Measurements from ENCODE around the gene PRR23B.

DNA sequence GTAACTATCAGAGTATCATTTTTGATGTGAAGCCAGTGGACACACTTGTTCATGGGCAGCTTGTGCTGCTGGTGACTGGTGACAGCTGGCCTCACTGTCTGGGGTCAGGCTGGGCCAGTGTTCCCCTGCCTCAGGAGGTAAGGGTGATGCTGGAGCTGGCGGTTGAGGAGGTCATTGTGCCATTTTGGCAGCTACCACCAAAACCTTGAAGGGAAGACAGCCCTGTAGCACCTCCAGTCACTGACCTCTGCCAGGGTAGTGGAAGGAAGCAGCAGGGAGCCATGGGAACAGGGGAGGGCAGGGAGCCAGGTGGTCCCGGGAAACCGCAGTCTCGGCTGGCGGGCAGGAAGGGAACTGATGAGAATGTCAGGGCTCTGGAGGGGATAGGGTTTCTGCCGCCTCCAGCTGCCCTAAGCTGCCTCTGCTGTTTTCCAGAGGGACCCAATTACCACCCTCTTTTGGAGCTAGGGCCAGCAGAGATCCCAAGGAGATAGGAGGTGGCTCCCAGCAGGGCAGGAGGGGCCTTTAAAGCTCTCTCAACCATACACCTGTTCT lies 48.9 kb downstream of the PRR23B start:
- TF ChIP-seq POLR2AphosphoS5 (IDR thresholded peaks at IDR 0.05) = no peak
- TF ChIP-seq, protein P1, sequence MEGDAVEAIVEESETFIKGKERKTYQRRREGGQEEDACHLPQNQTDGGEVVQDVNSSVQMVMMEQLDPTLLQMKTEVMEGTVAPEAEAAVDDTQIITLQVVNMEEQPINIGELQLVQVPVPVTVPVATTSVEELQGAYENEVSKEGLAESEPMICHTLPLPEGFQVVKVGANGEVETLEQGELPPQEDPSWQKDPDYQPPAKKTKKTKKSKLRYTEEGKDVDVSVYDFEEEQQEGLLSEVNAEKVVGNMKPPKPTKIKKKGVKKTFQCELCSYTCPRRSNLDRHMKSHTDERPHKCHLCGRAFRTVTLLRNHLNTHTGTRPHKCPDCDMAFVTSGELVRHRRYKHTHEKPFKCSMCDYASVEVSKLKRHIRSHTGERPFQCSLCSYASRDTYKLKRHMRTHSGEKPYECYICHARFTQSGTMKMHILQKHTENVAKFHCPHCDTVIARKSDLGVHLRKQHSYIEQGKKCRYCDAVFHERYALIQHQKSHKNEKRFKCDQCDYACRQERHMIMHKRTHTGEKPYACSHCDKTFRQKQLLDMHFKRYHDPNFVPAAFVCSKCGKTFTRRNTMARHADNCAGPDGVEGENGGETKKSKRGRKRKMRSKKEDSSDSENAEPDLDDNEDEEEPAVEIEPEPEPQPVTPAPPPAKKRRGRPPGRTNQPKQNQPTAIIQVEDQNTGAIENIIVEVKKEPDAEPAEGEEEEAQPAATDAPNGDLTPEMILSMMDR (IDR thresholded peaks at IDR 0.05 in 8 of 11, conservative IDR thresholded peaks at IDR 0.05 in 3 of 11) = no peak

Measured in spleen (tissue), 7 donors.